Endothelial cell of umbilical vein (primary cell): Measurements from ENCODE around the gene HCAR3. TPM values are rescaled to one million over a fixed set of nuclear protein-coding genes. Genes with fewer than 3 reads are reported as not detected.

Experiments
- BruUV-seq: library from RNA; stranded (reverse); fragments of 400-500 nt; replicated peaks from 2 replicates; lab custom pipeline; 2021; lab: Mats Ljungman, UMichigan
- CTCF ChIA-PET: fragments of 300-600, 350-600 bp; sonication (Branson Sonifier 250); formaldehyde crosslinking; loops from one replicate; lab custom pipeline; 2021; ENCODE audit warnings: antibody characterized with exemption, inconsistent platforms; lab: Charles Lee
- POLR2A ChIA-PET: fragments of 300-600, 350-600 bp; sonication (Branson Sonifier 250); formaldehyde crosslinking; loops from one replicate; lab custom pipeline; 2021; ENCODE audit warnings: antibody characterized with exemption, inconsistent platforms; lab: Charles Lee
- DNase-seq: peaks from one replicate; pipeline ENCODE4 v3.0.0-alpha.2; 2011; ENCODE audit warnings: low read depth, low spot score
- FAIRE-seq: peaks from 2 replicates; lab custom pipeline; 2011; peaks lifted over from hg19 to GRCh38; lab: Jason Lieb, UNC
- H2AFZ ChIP-seq: 2 replicates; pipeline ENCODE4 v1.6.0; 2012; ENCODE audit warnings: low read depth, low read length, control low read depth, inconsistent platforms
- H3K27ac ChIP-seq: 2 replicates; pipeline ENCODE4 v1.5.1; 2011; ENCODE audit warnings: low read depth, mild to moderate bottlenecking, control low read depth, low read length, moderate library complexity; ENCODE audit not compliant: insufficient read depth
- H3K27me3 ChIP-seq, 2 experiments: 2 replicates each; pipeline versions ENCODE4 v1.6.0 to v1.6.1; 2011; ENCODE audit warnings: low read length in 2 of 2, mixed read lengths in 1 of 2; ENCODE audit not compliant: control insufficient read depth in 2 of 2, insufficient read depth in 2 of 2
- H3K36me3 ChIP-seq, 2 experiments: 2 replicates in 1 of 2; 3 replicates in 1 of 2; pipeline ENCODE4 v1.5.1; 2011; ENCODE audit warnings: low read length in 2 of 2, mild to moderate bottlenecking in 1 of 2, moderate library complexity in 1 of 2; ENCODE audit not compliant: control insufficient read depth in 2 of 2, insufficient read depth in 2 of 2; ENCODE audit errors: extremely low read depth in 1 of 2
- H3K4me1 ChIP-seq: 3 replicates; pipeline ENCODE4 v1.5.1; 2011; ENCODE audit warnings: mild to moderate bottlenecking, low read length; ENCODE audit not compliant: control insufficient read depth, insufficient read depth; ENCODE audit errors: extremely low read depth
- H3K4me2 ChIP-seq: 2 replicates; pipeline ENCODE4 v1.6.1; 2011; ENCODE audit warnings: low read length, control low read depth, mixed read lengths; ENCODE audit not compliant: insufficient read depth
- H3K4me3 ChIP-seq, 3 experiments: fragments of 200-600 bp in 1 of 3; sonication (generic), shearing (Covaris generic) in 1 of 3; replicated peaks in 1 of 3; 2 replicates each; pipeline ENCODE4 v1.5.1; 2011 to 2016; ENCODE audit warnings: control low read depth in 3 of 3, low read length in 3 of 3, mild to moderate bottlenecking in 2 of 3, inconsistent platforms in 1 of 3, low read depth in 1 of 3, moderate library complexity in 1 of 3; ENCODE audit not compliant: insufficient read depth in 1 of 3
- H3K79me2 ChIP-seq: 2 replicates; pipeline ENCODE4 v1.6.0; 2012; ENCODE audit warnings: low read length, inconsistent platforms; ENCODE audit not compliant: control insufficient read depth, insufficient read depth
- H3K9ac ChIP-seq: replicated peaks from 2 replicates; pipeline ENCODE3; 2011; ENCODE audit warnings: low read length, control low read depth; ENCODE audit not compliant: insufficient read depth; ENCODE audit errors: extremely low read depth
- H3K9me1 ChIP-seq: replicated peaks from 3 replicates; pipeline ENCODE4 v1.6.0; 2011; ENCODE audit warnings: mild to moderate bottlenecking, low read length; ENCODE audit not compliant: control insufficient read depth, insufficient read depth; ENCODE audit errors: extremely low read depth
- H3K9me3 ChIP-seq: replicated peaks from 2 replicates; pipeline ENCODE4 v1.5.1; 2012; ENCODE audit warnings: low read length, inconsistent platforms; ENCODE audit not compliant: control insufficient read depth, insufficient read depth
- H4K20me1 ChIP-seq: replicated peaks from 2 replicates; pipeline ENCODE3; 2011; ENCODE audit warnings: mild to moderate bottlenecking, low read length; ENCODE audit not compliant: control insufficient read depth, insufficient read depth; ENCODE audit errors: extremely low read depth
- EZH2 ChIP-seq: IDR thresholded peaks from 2 replicates; pipeline ENCODE4 v1.6.1; 2012; ENCODE audit warnings: borderline replicate concordance, low read depth, mild to moderate bottlenecking, moderate library complexity, low read length, inconsistent platforms; ENCODE audit not compliant: severe bottlenecking
- FOS ChIP-seq: IDR thresholded peaks from 2 replicates; pipeline ENCODE4 v1.6.1; 2011; ENCODE audit warnings: mild to moderate bottlenecking, low read length, moderate library complexity, borderline replicate concordance; ENCODE audit not compliant: insufficient read depth
- GATA2 ChIP-seq: IDR thresholded peaks from 2 replicates; pipeline ENCODE4 v1.7.0; 2011; ENCODE audit warnings: low read depth, mild to moderate bottlenecking, moderate library complexity, mixed read lengths, low read length; ENCODE audit not compliant: insufficient read length, insufficient read depth
- MAX ChIP-seq: IDR thresholded peaks from 2 replicates; pipeline ENCODE4 v1.6.1; 2011; ENCODE audit not compliant: insufficient read depth, insufficient read length
- MYC ChIP-seq: IDR thresholded peaks from one replicate; pipeline ENCODE4 v1.6.1; 2011; ENCODE audit warnings: mild to moderate bottlenecking, low read depth, low read length
- POLR2A ChIP-seq: IDR thresholded peaks from 2 replicates; pipeline ENCODE4 v1.6.1; 2012; ENCODE audit warnings: low read depth, mild to moderate bottlenecking, control low read depth, low read length
- POLR2AphosphoS5 ChIP-seq: IDR thresholded peaks from 2 replicates; pipeline ENCODE4 v1.6.1; 2012; ENCODE audit warnings: low read depth, mild to moderate bottlenecking, control low read depth, low read length, moderate library complexity; ENCODE audit not compliant: insufficient read depth
- dilution Hi-C: fragments of 300-500 bp; cut with MboI; formaldehyde crosslinking; loops from one replicate; pipeline ENCODE4 v1.15.0; 2019; ENCODE audit warnings: low sequenced_read_pairs; ENCODE audit not compliant: extremely low pct_ligation_motif_present
- intact Hi-C: fragments of 100-400 bp; cut with micrococcal nuclease; formaldehyde crosslinking; loops from one replicate; pipeline ENCODE4 v1.10.0; 2022
- polyA plus RNA-seq, 4 experiments: library from polyadenylated mRNA; depleted of rRNA in 3 of 4; stranded (reverse) in 3 of 4; unstranded in 1 of 4; fragments of >200 nt; gene quantifications; 2 replicates each; pipeline versions ENCODE4 v1.2.1 to v1.2.3, GENCODE V29; 2011 to 2012; ENCODE audit warnings: missing spikeins in 1 of 4
- small RNA-seq: library from RNA; depleted of rRNA; stranded (forward); fragments of <200 nt; gene quantifications from one replicate; pipeline ENCODE3, GENCODE V24; 2012; ENCODE audit warnings: low replicate concordance, low read depth; ENCODE audit not compliant: insufficient read depth, insufficient read length
- total RNA-seq: library from RNA; stranded (reverse); gene quantifications from 2 replicates; pipeline ENCODE4 v1.2.3, GENCODE V29; 2021
- TF ChIP-seq, protein P1 (sequence below), 2 donors: IDR thresholded peaks; 1 replicate in 1 of 2; 2 replicates in 1 of 2; pipeline ENCODE4 v1.5.1; 2011; ENCODE audit warnings: low read length in 2 of 2, mild to moderate bottlenecking in 2 of 2, moderate library complexity in 2 of 2, control low read depth in 1 of 2, inconsistent platforms in 1 of 2, low read depth in 1 of 2; ENCODE audit not compliant: insufficient read depth in 1 of 2; ENCODE audit errors: extremely low read depth in 1 of 2

Gene HCAR3
- total and polyA plus RNA-seq, 2 donors (not counting 3 experiments of a cell fraction or from before 2014, with no cell fraction given), result 0.06 TPM; not detected in 1

DNA sequence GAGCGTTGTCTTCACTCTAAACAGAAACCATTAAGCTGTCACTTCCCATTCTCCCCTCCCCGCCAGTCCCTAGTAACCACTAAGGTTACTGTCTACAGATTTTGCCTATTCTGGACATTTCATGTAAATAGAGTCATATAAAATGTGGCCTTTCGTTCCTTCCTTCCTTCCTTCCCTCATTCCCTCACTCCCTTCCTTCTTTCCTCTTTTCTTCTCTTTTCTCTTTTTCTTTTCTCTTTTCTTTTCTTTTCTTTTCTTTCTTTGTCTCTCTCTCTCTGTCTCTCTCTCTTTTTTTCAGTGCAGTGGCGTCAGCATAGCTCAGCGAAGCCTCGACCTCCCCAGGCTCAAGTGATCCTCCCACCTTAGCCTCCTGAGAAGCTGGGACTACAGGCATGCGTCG lies 51.3 kb downstream of the HCAR3 start:
- no peak overlapping the region for H3K4me3 ChIP-seq
- BruUV-seq, result no TSS peak
- DNase-seq, result no peak
- no peaks in the 10 kb centered on the region for H3K27me3 ChIP-seq
- H4K20me1 ChIP-seq, result no peaks in the 10 kb centered on the region
- H3K27ac ChIP-seq, result no peak overlapping the region
- H3K4me1 ChIP-seq, result no peaks in the 10 kb centered on the region
- no peak overlapping the region for H3K4me2 ChIP-seq
- FAIRE-seq, result no peak
- H3K9me3 ChIP-seq, result no peaks in the 10 kb centered on the region
- H2AFZ ChIP-seq, result no peak overlapping the region
- dilution Hi-C loops (no loop called here), intact Hi-C loops (no loop called here)
- H3K79me2 ChIP-seq, result no peaks in the 10 kb centered on the region
- no peak for TF ChIP-seq POLR2AphosphoS5
- TF ChIP-seq, protein P1, sequence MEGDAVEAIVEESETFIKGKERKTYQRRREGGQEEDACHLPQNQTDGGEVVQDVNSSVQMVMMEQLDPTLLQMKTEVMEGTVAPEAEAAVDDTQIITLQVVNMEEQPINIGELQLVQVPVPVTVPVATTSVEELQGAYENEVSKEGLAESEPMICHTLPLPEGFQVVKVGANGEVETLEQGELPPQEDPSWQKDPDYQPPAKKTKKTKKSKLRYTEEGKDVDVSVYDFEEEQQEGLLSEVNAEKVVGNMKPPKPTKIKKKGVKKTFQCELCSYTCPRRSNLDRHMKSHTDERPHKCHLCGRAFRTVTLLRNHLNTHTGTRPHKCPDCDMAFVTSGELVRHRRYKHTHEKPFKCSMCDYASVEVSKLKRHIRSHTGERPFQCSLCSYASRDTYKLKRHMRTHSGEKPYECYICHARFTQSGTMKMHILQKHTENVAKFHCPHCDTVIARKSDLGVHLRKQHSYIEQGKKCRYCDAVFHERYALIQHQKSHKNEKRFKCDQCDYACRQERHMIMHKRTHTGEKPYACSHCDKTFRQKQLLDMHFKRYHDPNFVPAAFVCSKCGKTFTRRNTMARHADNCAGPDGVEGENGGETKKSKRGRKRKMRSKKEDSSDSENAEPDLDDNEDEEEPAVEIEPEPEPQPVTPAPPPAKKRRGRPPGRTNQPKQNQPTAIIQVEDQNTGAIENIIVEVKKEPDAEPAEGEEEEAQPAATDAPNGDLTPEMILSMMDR (IDR thresholded peaks at IDR 0.05; ENCODE audit: extremely low read depth in 1 of 2, insufficient read depth in 1 of 2, low read depth in 1 of 2, low read length in 2 of 2), result no peak
- TF ChIP-seq POLR2A, result no peak
- no peak for TF ChIP-seq MAX
- TF ChIP-seq FOS, result no peak
- TF ChIP-seq GATA2, result no peak
- TF ChIP-seq MYC, result no peak
- no peak for TF ChIP-seq EZH2
- no peaks in the 10 kb centered on the region for H3K9me1 ChIP-seq
- POLR2A ChIA-PET, result no interaction called here
- H3K9ac ChIP-seq, result no peak overlapping the region
- no peaks in the 10 kb centered on the region for H3K36me3 ChIP-seq
- CTCF ChIA-PET, result no interaction called here

Small RNA genes lying within 50 kb of the gene (small RNA-seq; reads per million reads assigned to genes)
- gene AC026333.2, result not detected

Other genes with a start within 250 kb of the HCAR3 start
- 24.4 and 26.5 TPM in 2 replicates for gene ZCCHC8, start 215.9 kb downstream of the HCAR3 start, total RNA-seq
- gene ZCCHC8, start 215.9 kb downstream of the HCAR3 start, polyA plus RNA-seq, result 9.4 and 10.0 TPM in 2 replicates
- gene RSRC2, start 189.9 kb downstream of the HCAR3 start, total RNA-seq, result 78.0 and 81.1 TPM in 2 replicates
- gene RSRC2, start 189.9 kb downstream of the HCAR3 start, polyA plus RNA-seq, result 11.3 and 17.6 TPM in 2 replicates
- gene KNTC1, start 189.6 kb downstream of the HCAR3 start, total RNA-seq, result 47.9 and 52.9 TPM in 2 replicates
- gene KNTC1, start 189.6 kb downstream of the HCAR3 start, polyA plus RNA-seq, result 14.5 and 15.5 TPM in 2 replicates
- gene HCAR2, start 13.5 kb downstream of the HCAR3 start, total RNA-seq, result not detected in 2 replicates
- not detected in 2 replicates for gene HCAR2, start 13.5 kb downstream of the HCAR3 start, polyA plus RNA-seq
- not detected in 2 replicates for gene HCAR1, start 14.0 kb upstream of the HCAR3 start, total RNA-seq
- gene HCAR1, start 14.0 kb upstream of the HCAR3 start, polyA plus RNA-seq, result 0.02 and 0.04 TPM in 2 replicates
- gene DENR, start 36.0 kb upstream of the HCAR3 start, total RNA-seq, result 66.5 and 70.3 TPM in 2 replicates
- 20.3 and 25.8 TPM in 2 replicates for gene DENR, start 36.0 kb upstream of the HCAR3 start, polyA plus RNA-seq
- 0.32 and 0.40 TPM in 2 replicates for gene CCDC62, start 57.8 kb upstream of the HCAR3 start, total RNA-seq
- gene CCDC62, start 57.8 kb upstream of the HCAR3 start, polyA plus RNA-seq, result 0.05 and 0.14 TPM in 2 replicates
- gene HIP1R, start 118.6 kb upstream of the HCAR3 start, total RNA-seq, result 122 and 136 TPM in 2 replicates
- gene HIP1R, start 118.6 kb upstream of the HCAR3 start, polyA plus RNA-seq, result 110 and 111 TPM in 2 replicates
- gene VPS37B, start 179.3 kb upstream of the HCAR3 start, total RNA-seq, result 45.9 and 46.4 TPM in 2 replicates
- 39.5 and 43.5 TPM in 2 replicates for gene VPS37B, start 179.3 kb upstream of the HCAR3 start, polyA plus RNA-seq
- 12.0 and 16.9 TPM in 2 replicates for gene ABCB9, start 249.7 kb upstream of the HCAR3 start, total RNA-seq
- 11.7 and 14.9 TPM in 2 replicates for gene ABCB9, start 249.7 kb upstream of the HCAR3 start, polyA plus RNA-seq